ENCODE measurements around the gene TLE6. TPM values are rescaled to one million over a fixed set of nuclear protein-coding genes. Genes with fewer than 3 reads are reported as not detected.
"Not testable (repeated sequence)": the region's sequence is repeated elsewhere in the genome, so short reads cannot be mapped to it uniquely, and the experiment has no call there.

The TLE6 gene
- total RNA-seq, 1 donor from 2014 or later, result 1.4 TPM

GRCh38 chr19:2960120-2960519 lies 17.2 kb upstream of the TLE6 start:
- H3K27ac Mint-ChIP-seq, result no peak overlapping the region
- no peaks in the 10 kb centered on the region for H3K27me3 Mint-ChIP-seq (ENCODE audit: low read depth)
- intact Hi-C loops (cut with micrococcal nuclease), result no loop called here
- H3K36me3 Mint-ChIP-seq (ENCODE audit: low read depth), result no peaks in the 10 kb centered on the region
- H3K9me3 Mint-ChIP-seq, result no peaks in the 10 kb centered on the region
- no peak for DNase-seq (ENCODE audit: low spot score)
- H3K4me3 Mint-ChIP-seq (ENCODE audit: low read depth), result no peak overlapping the region
- H3K4me1 Mint-ChIP-seq (ENCODE audit: low read depth), result peaks cover 2% of the 10 kb centered on the region

DNA sequence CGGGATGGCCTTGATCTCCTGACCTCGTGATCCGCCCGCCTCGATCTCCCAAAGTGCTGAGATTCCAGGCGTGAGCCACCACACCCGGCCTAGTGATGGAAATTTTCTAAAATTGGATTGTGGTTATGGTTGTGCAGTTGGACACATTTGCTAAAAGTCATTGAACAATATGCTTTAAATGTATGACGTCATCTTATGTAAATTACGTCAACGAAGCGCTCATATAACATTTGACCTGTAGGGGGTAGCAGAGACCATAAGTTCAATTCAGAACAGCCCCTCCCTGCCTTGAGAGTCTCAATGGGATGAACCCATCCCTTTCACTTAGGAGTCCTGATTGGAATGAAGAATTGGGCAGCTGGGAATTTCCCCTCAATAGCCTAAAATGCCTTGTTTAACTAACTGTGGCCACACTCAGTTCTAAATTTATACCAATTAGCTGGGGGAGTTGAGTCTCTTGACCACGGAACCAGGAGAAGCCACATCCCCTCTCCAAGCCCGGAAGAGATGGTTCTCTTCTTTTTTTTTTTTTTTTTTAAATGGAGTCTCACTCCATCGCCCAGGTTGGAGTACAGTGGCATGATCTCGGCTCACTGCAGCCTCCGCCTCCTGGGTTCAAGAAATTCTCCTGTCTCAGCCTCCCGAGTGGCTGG lies 15.2 kb upstream of the TLE6 start:
- no peaks in the 10 kb centered on the region for H3K27me3 Mint-ChIP-seq (ENCODE audit: low read depth)
- DNase-seq (ENCODE audit: low spot score), result peak; percentile 44
- H3K9me3 Mint-ChIP-seq, result no peaks in the 10 kb centered on the region
- intact Hi-C loops (cut with micrococcal nuclease), result loop anchor here (1.0 kb wide), 1 partner anchor 146 kb away; no protein-coding TSS in a partner anchor
- peaks cover 2% of the 10 kb centered on the region for H3K4me1 Mint-ChIP-seq (ENCODE audit: low read depth)
- no peak overlapping the region for H3K27ac Mint-ChIP-seq
- no peaks in the 10 kb centered on the region for H3K36me3 Mint-ChIP-seq (ENCODE audit: low read depth)
- no peak overlapping the region for H3K4me3 Mint-ChIP-seq (ENCODE audit: low read depth)

- intact Hi-C loops (cut with micrococcal nuclease), result no loop called here
- no peak overlapping the region for H3K27ac Mint-ChIP-seq
- H3K36me3 Mint-ChIP-seq (ENCODE audit: low read depth), result no peaks in the 10 kb centered on the region
- peaks cover 2% of the 10 kb centered on the region for H3K4me1 Mint-ChIP-seq (ENCODE audit: low read depth)
- H3K4me3 Mint-ChIP-seq (ENCODE audit: low read depth), result no peak overlapping the region
- no peak for DNase-seq (ENCODE audit: low spot score)
- no peaks in the 10 kb centered on the region for H3K27me3 Mint-ChIP-seq (ENCODE audit: low read depth)
- no peaks in the 10 kb centered on the region for H3K9me3 Mint-ChIP-seq
These were observed 14.2 kb upstream of the TLE6 start for GRCh38 chr19:2963122-2963521.

- H3K27me3 Mint-ChIP-seq (ENCODE audit: low read depth); H3K36me3 Mint-ChIP-seq (ENCODE audit: low read depth); H3K27ac Mint-ChIP-seq; H3K4me1 Mint-ChIP-seq (ENCODE audit: low read depth); intact Hi-C loops (cut with micrococcal nuclease); H3K9me3 Mint-ChIP-seq; H3K4me3 Mint-ChIP-seq (ENCODE audit: low read depth); DNase-seq (ENCODE audit: low spot score): not testable (repeated sequence)
These were observed 13.7 kb upstream of the TLE6 start for GRCh38 chr19:2963631-2964030.

DNA sequence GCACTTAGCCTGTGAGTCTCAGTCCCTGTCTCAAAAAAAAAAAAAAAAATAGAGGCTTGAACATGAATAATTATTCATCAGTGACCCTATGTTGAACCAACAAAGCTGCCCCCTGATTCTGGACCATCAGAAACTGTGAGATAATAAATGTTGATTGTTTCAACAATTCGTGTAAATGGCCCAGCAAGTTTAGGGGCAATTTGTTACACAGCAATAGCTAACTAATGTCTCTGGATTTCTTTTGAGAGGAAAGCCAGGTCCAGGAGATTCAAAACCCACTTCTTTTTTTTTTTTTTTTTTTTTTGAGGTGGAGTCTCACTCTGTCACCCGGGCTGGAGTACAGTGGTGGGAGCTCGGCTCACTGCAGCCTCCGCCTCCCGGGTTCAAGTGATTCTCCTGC lies 12.5 kb upstream of the TLE6 start:
- H3K4me3 Mint-ChIP-seq (ENCODE audit: low read depth), result no peak overlapping the region
- H3K9me3 Mint-ChIP-seq, result no peaks in the 10 kb centered on the region
- intact Hi-C loops (cut with micrococcal nuclease), result no loop called here
- peaks cover 2% of the 10 kb centered on the region for H3K4me1 Mint-ChIP-seq (ENCODE audit: low read depth)
- no peaks in the 10 kb centered on the region for H3K36me3 Mint-ChIP-seq (ENCODE audit: low read depth)
- DNase-seq (ENCODE audit: low spot score), result no peak
- no peaks in the 10 kb centered on the region for H3K27me3 Mint-ChIP-seq (ENCODE audit: low read depth)
- H3K27ac Mint-ChIP-seq, result no peak overlapping the region

- H3K27ac Mint-ChIP-seq, result no peak overlapping the region
- H3K36me3 Mint-ChIP-seq (ENCODE audit: low read depth), result no peaks in the 10 kb centered on the region
- no peaks in the 10 kb centered on the region for H3K27me3 Mint-ChIP-seq (ENCODE audit: low read depth)
- no peak overlapping the region for H3K4me3 Mint-ChIP-seq (ENCODE audit: low read depth)
- DNase-seq (ENCODE audit: low spot score), result no peak
- H3K4me1 Mint-ChIP-seq (ENCODE audit: low read depth), result no peaks in the 10 kb centered on the region
- intact Hi-C loops (cut with micrococcal nuclease), result no loop called here
- H3K9me3 Mint-ChIP-seq, result no peaks in the 10 kb centered on the region
These were observed 9.4 kb upstream of the TLE6 start for GRCh38 chr19:2967972-2968371.

DNA sequence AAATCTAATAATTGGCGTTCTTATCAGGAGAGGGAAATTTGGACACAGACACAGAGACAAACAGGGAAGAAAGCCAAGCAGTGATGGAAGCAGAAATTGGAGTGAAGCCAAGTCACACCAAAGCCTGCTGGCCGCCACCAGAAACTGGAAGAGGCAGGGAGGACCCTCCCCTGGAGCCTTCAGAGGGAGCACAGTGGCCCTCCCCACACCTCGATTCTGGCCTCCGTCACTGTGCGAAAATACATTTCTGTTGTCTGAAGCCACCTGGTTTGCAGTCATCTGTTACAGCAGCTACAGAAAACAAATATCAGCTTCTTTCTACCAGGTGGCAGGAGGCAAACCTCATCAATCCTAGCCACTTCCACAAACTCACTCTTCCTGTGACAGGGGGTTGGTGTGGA lies 8.3 kb upstream of the TLE6 start:
- no peak overlapping the region for H3K27ac Mint-ChIP-seq
- peaks cover under 1% of the 10 kb centered on the region for H3K4me1 Mint-ChIP-seq (ENCODE audit: low read depth)
- DNase-seq (ENCODE audit: low spot score), result no peak
- H3K4me3 Mint-ChIP-seq (ENCODE audit: low read depth), result no peak overlapping the region
- peaks cover 1% of the 10 kb centered on the region for H3K27me3 Mint-ChIP-seq (ENCODE audit: low read depth)
- H3K36me3 Mint-ChIP-seq (ENCODE audit: low read depth), result no peaks in the 10 kb centered on the region
- H3K9me3 Mint-ChIP-seq, result no peaks in the 10 kb centered on the region
- intact Hi-C loops (cut with micrococcal nuclease), result no loop called here

DNA sequence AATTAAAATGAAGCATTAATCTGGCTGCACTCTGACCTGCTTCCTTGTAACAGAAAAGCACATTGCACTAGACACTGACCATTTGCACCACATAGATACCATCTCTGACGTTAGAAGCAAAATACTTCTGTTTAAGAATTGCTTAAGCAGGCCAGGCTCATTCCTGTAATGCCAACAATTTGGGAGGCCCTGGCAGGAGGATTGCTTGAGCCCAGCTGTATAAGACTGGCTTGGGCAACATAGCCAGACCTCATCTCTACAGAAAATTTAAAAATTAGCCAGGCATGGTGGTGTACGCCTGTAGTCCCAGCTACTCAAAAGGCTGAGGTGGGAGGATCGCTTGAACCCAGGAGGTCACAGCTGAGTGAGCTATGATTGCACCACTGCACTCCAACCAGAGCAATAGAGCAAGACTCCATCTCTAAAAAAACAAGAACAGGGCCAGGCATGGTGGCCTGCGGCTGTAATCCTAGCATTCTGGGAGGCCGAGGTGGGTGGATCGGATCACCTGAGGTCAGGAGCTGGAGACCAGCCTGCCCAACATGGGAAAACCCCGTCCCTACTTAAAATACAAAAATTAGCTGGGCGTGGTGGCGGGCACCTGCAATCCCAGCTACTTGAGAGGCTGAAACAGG lies 7.0 kb upstream of the TLE6 start:
- intact Hi-C loops (cut with micrococcal nuclease), result no loop called here
- Mint-ChIP-seq H3K27me3 (ENCODE audit: low read depth) (peaks cover 7% of the 10 kb centered on the region), H3K4me3 (ENCODE audit: low read depth) (no peak overlapping the region), H3K36me3 (ENCODE audit: low read depth) (no peaks in the 10 kb centered on the region), H3K27ac (no peak overlapping the region), H3K4me1 (ENCODE audit: low read depth) (peaks cover 6% of the 10 kb centered on the region), H3K9me3 (no peaks in the 10 kb centered on the region)
- no peak for DNase-seq (ENCODE audit: low spot score)

DNA sequence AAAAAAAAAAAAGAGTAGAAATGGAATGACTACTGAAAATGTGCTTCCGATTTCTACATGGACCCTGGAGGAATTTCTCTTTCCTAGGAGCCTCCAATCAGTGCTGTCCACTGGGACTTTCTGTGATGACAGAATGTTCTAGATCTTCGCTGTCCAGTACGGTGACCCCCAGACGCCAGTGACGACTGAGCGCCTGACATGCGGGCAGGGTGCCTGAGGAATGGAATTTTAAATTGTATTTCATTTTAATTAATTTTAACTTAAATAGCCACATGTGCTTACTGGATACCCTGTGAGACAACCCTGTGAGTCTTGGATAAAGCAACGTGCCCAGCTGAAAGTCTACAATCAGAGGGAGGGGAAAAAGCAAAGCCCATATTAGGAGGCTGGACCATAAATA lies 4.1 kb upstream of the TLE6 start:
- Mint-ChIP-seq H3K27ac (no peak overlapping the region), H3K27me3 (ENCODE audit: low read depth) (peaks cover 7% of the 10 kb centered on the region), H3K4me3 (ENCODE audit: low read depth) (no peak overlapping the region), H3K9me3 (no peaks in the 10 kb centered on the region), H3K36me3 (ENCODE audit: low read depth) (no peaks in the 10 kb centered on the region), H3K4me1 (ENCODE audit: low read depth) (peaks cover 18% of the 10 kb centered on the region)
- intact Hi-C loops (cut with micrococcal nuclease), result no loop called here
- no peak for DNase-seq (ENCODE audit: low spot score)

DNA sequence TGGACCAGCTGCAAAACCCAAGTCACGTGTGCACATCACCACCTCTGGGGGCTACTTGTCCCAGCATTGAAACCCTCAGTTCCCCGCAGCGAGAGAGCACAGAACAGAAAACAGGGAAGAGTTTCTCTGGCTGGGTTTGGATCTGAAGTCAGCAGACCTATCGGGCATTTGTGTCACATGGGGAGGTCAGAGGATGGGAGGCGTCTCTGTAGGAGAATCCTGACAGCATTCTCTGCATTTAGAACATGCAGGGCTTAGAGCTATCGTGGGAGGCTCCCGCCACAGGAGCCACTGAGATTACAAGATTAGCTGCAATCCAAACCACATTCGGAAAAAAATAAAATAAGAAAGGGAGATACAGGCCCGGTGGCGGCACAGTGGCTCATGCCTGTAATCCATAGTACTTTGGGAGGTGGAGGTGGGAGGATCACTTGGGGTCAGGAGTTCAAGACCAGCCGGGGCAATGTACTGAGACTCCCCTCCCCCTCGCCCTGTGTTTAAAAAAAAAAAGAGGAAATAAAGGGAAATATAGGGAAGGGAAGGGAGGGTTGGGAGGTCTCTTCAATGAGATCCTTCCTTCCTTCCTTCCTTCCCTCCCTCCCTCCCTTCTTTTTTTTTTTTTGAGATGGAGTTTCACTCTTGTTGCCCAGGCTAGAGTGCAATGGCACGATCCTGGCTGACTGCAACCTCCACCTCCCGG lies 2.9 kb upstream of the TLE6 start:
- Mint-ChIP-seq H3K4me3 (ENCODE audit: low read depth) (no peak overlapping the region), H3K9me3 (no peaks in the 10 kb centered on the region), H3K27ac (no peak overlapping the region), H3K36me3 (ENCODE audit: low read depth) (no peaks in the 10 kb centered on the region), H3K27me3 (ENCODE audit: low read depth) (peaks cover 7% of the 10 kb centered on the region), H3K4me1 (ENCODE audit: low read depth) (peaks cover 18% of the 10 kb centered on the region)
- no peak for DNase-seq (ENCODE audit: low spot score)
- intact Hi-C loops (cut with micrococcal nuclease), result no loop called here

- peak overlapping the region; percentile 90 for H3K4me3 Mint-ChIP-seq (ENCODE audit: low read depth)
- no peak for DNase-seq (ENCODE audit: low spot score)
- H3K36me3 Mint-ChIP-seq (ENCODE audit: low read depth), result no peaks in the 10 kb centered on the region
- H3K4me1 Mint-ChIP-seq (ENCODE audit: low read depth), result peaks cover 18% of the 10 kb centered on the region
- peaks cover 8% of the 10 kb centered on the region for H3K27me3 Mint-ChIP-seq (ENCODE audit: low read depth)
- H3K27ac Mint-ChIP-seq, result no peak overlapping the region
- H3K9me3 Mint-ChIP-seq, result no peaks in the 10 kb centered on the region
- intact Hi-C loops (cut with micrococcal nuclease), result no loop called here
These were observed 759 bp upstream of the TLE6 start for GRCh38 chr19:2976609-2977000.

DNA sequence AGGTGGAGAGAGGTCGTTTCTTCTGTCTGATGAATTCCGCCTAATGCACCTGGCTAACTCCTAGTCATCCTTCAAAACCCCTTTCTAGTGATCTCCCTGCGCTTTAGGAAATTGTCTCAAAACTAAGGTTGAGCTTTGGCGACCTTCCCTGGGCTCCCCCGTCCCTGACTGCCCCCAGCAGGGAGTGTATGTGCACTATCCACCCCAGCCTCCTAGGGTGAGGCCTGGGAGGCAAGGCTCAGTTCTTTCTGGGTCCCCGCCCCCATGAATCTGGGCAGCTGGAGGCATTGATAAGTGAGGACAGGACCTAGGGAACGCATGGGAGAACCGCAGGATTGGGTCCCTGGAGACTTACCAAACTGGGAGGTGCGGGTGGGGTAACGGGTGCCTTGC lies 378 bp downstream of the TLE6 start:
- Mint-ChIP-seq H3K4me1 (ENCODE audit: low read depth) (peaks cover 18% of the 10 kb centered on the region), H3K4me3 (ENCODE audit: low read depth) (peak overlapping the region; percentile 90), H3K9me3 (no peaks in the 10 kb centered on the region), H3K36me3 (ENCODE audit: low read depth) (no peaks in the 10 kb centered on the region), H3K27me3 (ENCODE audit: low read depth) (peaks cover 12% of the 10 kb centered on the region), H3K27ac (no peak overlapping the region)
- intact Hi-C loops (cut with micrococcal nuclease), result loop anchor here (1.0 kb wide), 1 partner anchor 58 kb away; no protein-coding TSS in a partner anchor
- no peak for DNase-seq (ENCODE audit: low spot score)

GRCh38 chr19:2978166-2978767 lies 903 bp downstream of the TLE6 start:
- intact Hi-C loops (cut with micrococcal nuclease), result no loop called here
- Mint-ChIP-seq H3K4me3 (ENCODE audit: low read depth) (no peak overlapping the region), H3K27ac (no peak overlapping the region), H3K9me3 (no peaks in the 10 kb centered on the region), H3K27me3 (ENCODE audit: low read depth) (peaks cover 13% of the 10 kb centered on the region), H3K4me1 (ENCODE audit: low read depth) (peaks cover 18% of the 10 kb centered on the region), H3K36me3 (ENCODE audit: low read depth) (no peaks in the 10 kb centered on the region)
- no peak for DNase-seq (ENCODE audit: low spot score)
